Measurements from ENCODE around the gene IL32.
A peak's percentile ranks its signal among the peaks of the same experiment; 100 is the strongest.

The IL32 gene

DNA sequence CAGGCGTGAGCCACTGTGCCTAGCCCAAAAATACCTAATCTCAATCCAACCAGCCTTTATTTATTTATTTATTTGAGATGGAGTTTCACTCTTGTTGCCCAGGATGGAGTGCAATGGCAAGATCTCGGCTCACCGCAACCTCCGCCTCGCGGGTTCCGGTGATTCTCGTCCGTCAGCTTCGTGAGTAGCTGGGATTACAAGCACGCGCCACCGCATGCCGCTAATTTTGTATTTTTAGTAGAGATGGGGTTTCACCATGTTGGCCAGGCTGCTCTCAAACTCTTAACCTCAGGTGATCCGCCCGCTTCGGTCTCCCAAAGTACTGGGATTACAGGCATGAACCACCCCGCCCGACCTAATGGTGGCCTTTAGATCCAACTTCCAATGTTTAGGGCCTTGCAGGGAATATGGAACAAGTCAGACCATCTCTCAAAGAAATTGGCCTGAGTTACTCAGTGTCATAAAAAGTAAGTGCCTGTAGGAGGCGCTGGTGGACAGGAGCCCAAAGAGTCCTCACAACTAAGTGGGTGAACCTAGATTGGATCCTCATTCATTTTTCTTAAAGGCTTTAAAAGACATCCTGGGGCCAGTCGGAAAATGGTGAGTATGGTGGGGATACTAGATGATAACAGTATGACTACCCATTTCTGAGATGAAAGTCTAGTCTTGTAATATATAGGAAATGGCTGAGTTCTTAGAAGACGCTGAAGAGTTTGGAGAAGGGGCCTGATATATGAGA is 29.0 kb downstream of the IL32 start:
- no peak overlapping the region for H3K27ac ChIP-seq
- intact Hi-C loops (cut with DNase I; ENCODE audit: low total_unique reads), result no loop called here
- H3K4me3 ChIP-seq, result no peak overlapping the region
- no peak for DNase-seq
- H3K4me1 ChIP-seq, result peaks cover 0 to 2% (median 0%) of the 10 kb centered on the region in 4 donors
- no peaks in the 10 kb centered on the region for H3K9me3 ChIP-seq
- peaks cover 0 to 69% of the 10 kb centered on the region in 2 donors for H3K27me3 ChIP-seq
- TF ChIP-seq, protein P1, sequence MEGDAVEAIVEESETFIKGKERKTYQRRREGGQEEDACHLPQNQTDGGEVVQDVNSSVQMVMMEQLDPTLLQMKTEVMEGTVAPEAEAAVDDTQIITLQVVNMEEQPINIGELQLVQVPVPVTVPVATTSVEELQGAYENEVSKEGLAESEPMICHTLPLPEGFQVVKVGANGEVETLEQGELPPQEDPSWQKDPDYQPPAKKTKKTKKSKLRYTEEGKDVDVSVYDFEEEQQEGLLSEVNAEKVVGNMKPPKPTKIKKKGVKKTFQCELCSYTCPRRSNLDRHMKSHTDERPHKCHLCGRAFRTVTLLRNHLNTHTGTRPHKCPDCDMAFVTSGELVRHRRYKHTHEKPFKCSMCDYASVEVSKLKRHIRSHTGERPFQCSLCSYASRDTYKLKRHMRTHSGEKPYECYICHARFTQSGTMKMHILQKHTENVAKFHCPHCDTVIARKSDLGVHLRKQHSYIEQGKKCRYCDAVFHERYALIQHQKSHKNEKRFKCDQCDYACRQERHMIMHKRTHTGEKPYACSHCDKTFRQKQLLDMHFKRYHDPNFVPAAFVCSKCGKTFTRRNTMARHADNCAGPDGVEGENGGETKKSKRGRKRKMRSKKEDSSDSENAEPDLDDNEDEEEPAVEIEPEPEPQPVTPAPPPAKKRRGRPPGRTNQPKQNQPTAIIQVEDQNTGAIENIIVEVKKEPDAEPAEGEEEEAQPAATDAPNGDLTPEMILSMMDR (IDR thresholded peaks at IDR 0.05), result no peak
- H3K36me3 ChIP-seq, result no peaks in the 10 kb centered on the region

- DNase-seq, result no peak
- TF ChIP-seq, protein P1 (IDR thresholded peaks at IDR 0.05), result no peak
- H3K27ac ChIP-seq, result no peak overlapping the region
Measured at GRCh38 chr16:3095869-3096268, 30.4 kb downstream of the IL32 start.

DNA sequence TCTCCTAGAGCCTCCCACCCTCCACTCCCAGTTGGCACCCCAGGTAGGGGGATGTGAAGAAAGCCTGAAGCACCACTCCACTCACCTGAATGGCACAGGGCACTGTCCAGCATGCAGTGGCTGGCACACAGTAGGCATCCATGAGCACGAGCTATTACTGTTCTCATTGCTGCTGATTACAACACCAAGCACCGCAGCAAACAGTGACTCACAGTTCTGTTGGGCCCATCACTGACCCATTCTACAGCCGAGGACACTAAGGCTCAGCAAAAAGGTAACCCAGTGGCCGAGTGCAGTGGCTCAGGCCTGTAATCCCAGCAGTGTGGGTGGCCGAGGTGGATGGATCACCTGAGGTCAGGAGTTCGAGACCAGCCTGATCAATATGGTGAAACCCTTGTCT is 30.9 kb downstream of the IL32 start:
- H3K4me3 ChIP-seq, result no peak overlapping the region
- no peaks in the 10 kb centered on the region for H3K36me3 ChIP-seq
- no peak for DNase-seq
- intact Hi-C loops (cut with DNase I; ENCODE audit: low total_unique reads), result no loop called here
- H3K27ac ChIP-seq, result no peak overlapping the region
- TF ChIP-seq, protein P1 (IDR thresholded peaks at IDR 0.05), result no peak
- peaks cover 0 to 10% (median 4%) of the 10 kb centered on the region in 4 donors for H3K4me1 ChIP-seq
- H3K27me3 ChIP-seq, result peaks cover 0 to 69% of the 10 kb centered on the region in 2 donors
- no peaks in the 10 kb centered on the region for H3K9me3 ChIP-seq

More at GRCh38 chr16:3095869-3096268, 30.4 kb downstream of the IL32 start:
- Histone ChIP-seq H3K36me3 (no peaks in the 10 kb centered on the region), H3K27me3 (peaks cover 0 to 69% of the 10 kb centered on the region in 2 donors), H3K4me3 (no peak overlapping the region), H3K9me3 (no peaks in the 10 kb centered on the region), H3K4me1 (peaks cover 0 to 10% (median 4%) of the 10 kb centered on the region in 4 donors)
- intact Hi-C loops (cut with DNase I; ENCODE audit: low total_unique reads), result no loop called here

DNA sequence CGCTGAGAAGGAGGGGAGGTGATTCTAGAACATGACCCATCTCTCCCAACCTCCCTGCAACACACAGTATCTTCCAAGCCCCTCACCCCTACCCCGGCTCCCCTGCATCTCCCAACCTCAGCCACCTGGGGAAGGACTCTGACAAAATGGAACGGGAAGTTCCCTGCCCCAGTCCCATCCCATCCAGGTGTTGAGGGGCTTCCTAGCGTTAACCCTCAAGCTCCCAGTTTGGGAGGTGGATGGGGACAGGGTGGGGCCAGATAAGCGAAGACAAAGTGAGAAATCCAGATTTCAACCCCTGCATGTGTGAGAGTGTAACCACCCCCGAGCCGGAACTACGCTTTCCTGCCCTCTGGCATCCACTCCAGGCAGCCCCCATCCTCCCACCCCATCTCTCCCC is 31.8 kb downstream of the IL32 start:
- no peak overlapping the region for H3K27ac ChIP-seq
- DNase-seq, result no peak
- H3K27me3 ChIP-seq, result peaks cover 0 to 67% of the 10 kb centered on the region in 2 donors
- TF ChIP-seq, protein P1 (IDR thresholded peaks at IDR 0.05), result no peak
- intact Hi-C loops (cut with DNase I; ENCODE audit: low total_unique reads), result no loop called here
- H3K4me1 ChIP-seq, result peaks cover 0 to 10% (median 4%) of the 10 kb centered on the region in 4 donors
- H3K36me3 ChIP-seq, result no peaks in the 10 kb centered on the region
- no peaks in the 10 kb centered on the region for H3K9me3 ChIP-seq
- no peak overlapping the region for H3K4me3 ChIP-seq

DNA sequence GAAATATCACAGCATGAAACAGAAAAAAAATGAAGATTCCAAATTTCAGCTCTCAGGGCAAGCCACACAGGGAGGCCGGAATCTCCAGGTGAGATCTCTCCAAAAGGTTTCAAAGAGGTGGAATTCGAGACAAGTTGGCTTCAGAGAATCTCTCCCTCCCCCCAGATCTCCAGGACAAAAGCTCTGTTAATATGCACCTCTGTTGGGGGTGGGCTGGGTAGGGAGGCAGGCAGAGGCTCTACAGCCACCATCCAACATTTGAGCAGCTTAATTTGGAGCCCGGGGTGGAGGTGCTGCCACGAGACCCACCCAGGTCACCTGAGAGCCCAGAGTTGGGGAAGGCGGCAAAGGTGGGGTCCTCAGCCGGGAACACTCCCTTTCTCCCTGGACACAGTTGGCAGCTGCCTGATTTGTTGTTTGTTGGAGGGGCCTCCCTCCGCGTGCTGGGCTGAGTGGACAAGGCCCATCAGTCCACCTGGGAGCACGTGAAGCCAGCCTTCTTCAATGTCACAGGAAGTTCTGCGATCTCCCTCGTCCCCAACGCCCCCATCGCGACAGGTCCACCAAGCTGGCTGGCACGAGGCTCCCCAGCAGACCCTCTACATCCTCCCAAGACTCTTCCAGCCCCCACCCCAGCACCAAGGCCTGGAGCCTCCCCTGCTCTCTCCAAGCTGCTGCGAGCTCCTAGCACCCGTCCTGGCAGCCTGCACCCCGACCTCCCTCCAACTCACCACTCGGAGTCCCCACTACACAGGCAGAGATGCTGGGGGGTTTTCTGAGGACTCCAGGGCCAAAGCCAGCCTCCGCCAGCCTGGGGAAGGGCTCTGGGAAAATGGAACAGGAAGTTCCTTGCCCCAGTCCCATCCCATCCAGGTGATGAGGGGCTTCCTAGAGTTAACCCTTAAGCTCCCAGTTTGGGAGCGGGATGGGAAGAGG is 33.3 kb downstream of the IL32 start, which contains the start of gene ZSCAN10:
Gene ZSCAN10, minus strand, starts transcription at position 836 of the 936 bp plus-strand sequence. CDS start 6,357 bp downstream, outside the sequence.
- Histone ChIP-seq H3K4me3 (peak within 1 kb of the TSS in 1 of 2 donors; percentile 3), H3K4me1 (peaks cover 0 to 10% (median 4%) of the 10 kb centered on the region in 4 donors), H3K27ac (no peak within 1 kb of the TSS), H3K36me3 (no peaks in the 10 kb centered on the region), H3K9me3 (no peaks in the 10 kb centered on the region), H3K27me3 (peaks cover 0 to 58% of the 10 kb centered on the region in 2 donors)
- TF ChIP-seq, protein P1 (IDR thresholded peaks at IDR 0.05), result no peak
- no peak for DNase-seq
- intact Hi-C loops (cut with DNase I; ENCODE audit: low total_unique reads), result no loop called here

All from tibial artery (tissue), 4 donors.